ENCODE results near the gene TRIM56.
A peak's percentile ranks its signal among the peaks of the same experiment; 100 is the strongest.
"Not testable (repeated sequence)": the region's sequence is repeated elsewhere in the genome, so short reads cannot be mapped to it uniquely, and the experiment has no call there.

TRIM56 gene
- 184 to 224 reads per million in 2 donors for total RNA-seq

- DNase-seq: peak; percentile 59
These were observed at the start of gene TRIM56 for GRCh38 chr7:101085162-101085964. Gene TRIM56, plus strand, starts transcription at chr7:101085481. Its CDS starts 1,832 bp downstream, at chr7:101087313.

- DNase-seq: no peak
These were observed 49.3 kb upstream of the TRIM56 start for GRCh38 chr7:101035941-101036340.

- DNase-seq: not testable (repeated sequence)
These were observed 44.0 kb upstream of the TRIM56 start for GRCh38 chr7:101041283-101041682.

GRCh38 chr7:101058355-101058754, 26.9 kb upstream of the TRIM56 start:
- no peak for DNase-seq

GRCh38 chr7:101059620-101059942, 25.7 kb upstream of the TRIM56 start:
- DNase-seq: no peak

- DNase-seq: no peak
These were observed 24.3 kb upstream of the TRIM56 start for GRCh38 chr7:101060992-101061391.

GRCh38 chr7:101064176-101064550, 21.1 kb upstream of the TRIM56 start:
- not testable (repeated sequence) for DNase-seq

- DNase-seq: not testable (repeated sequence)
These were observed 20.1 kb upstream of the TRIM56 start for GRCh38 chr7:101065162-101065561.

GRCh38 chr7:101066141-101066832, 19.0 kb upstream of the TRIM56 start:
- no peak for DNase-seq

GRCh38 chr7:101066833-101067177, 18.5 kb upstream of the TRIM56 start:
- no peak for DNase-seq

- DNase-seq: no peak
These were observed 16.9 kb upstream of the TRIM56 start for GRCh38 chr7:101068401-101068800.

- DNase-seq: not testable (repeated sequence)
These were observed 13.7 kb upstream of the TRIM56 start for GRCh38 chr7:101071362-101072104.

- no peak for DNase-seq
These were observed 9.6 kb upstream of the TRIM56 start for GRCh38 chr7:101075646-101076045.

- DNase-seq: not testable (repeated sequence)
These were observed 9.1 kb upstream of the TRIM56 start for GRCh38 chr7:101076183-101076582.

- no peak for DNase-seq
These were observed 7.8 kb upstream of the TRIM56 start for GRCh38 chr7:101077303-101078086.

GRCh38 chr7:101081432-101081831, 3.8 kb upstream of the TRIM56 start:
- DNase-seq: no peak

GRCh38 chr7:101084865-101085161, 468 bp upstream of the TRIM56 start:
- DNase-seq: no peak

GRCh38 chr7:101087334-101088068, 2.2 kb downstream of the TRIM56 start:
- peak; percentile 28 for DNase-seq

- DNase-seq: no peak
These were observed 2.8 kb downstream of the TRIM56 start for GRCh38 chr7:101088069-101088425.

GRCh38 chr7:101088858-101089529, 3.7 kb downstream of the TRIM56 start:
- DNase-seq: no peak

- DNase-seq: no peak
These were observed 4.6 kb downstream of the TRIM56 start for GRCh38 chr7:101089876-101090275.
